GM12874 (cell line): ENCODE data around the gene LNX1.

ENCODE experiments used
- CTCF ChIP-seq: IDR thresholded peaks from 2 replicates; pipeline ENCODE4 v1.5.1; 2011; ENCODE audit warnings: low read depth, mild to moderate bottlenecking, control low read depth, low read length, moderate library complexity; ENCODE audit not compliant: insufficient read depth

The LNX1 gene

GRCh38 chr4:53499791-53500190 lies 91.5 kb downstream of the LNX1 start:
- TF ChIP-seq CTCF, result no peak

GRCh38 chr4:53498706-53499105 lies 92.6 kb downstream of the LNX1 start:
- no peak for TF ChIP-seq CTCF

GRCh38 chr4:53497487-53498244 lies 93.6 kb downstream of the LNX1 start:
- TF ChIP-seq CTCF, result no peak

DNA sequence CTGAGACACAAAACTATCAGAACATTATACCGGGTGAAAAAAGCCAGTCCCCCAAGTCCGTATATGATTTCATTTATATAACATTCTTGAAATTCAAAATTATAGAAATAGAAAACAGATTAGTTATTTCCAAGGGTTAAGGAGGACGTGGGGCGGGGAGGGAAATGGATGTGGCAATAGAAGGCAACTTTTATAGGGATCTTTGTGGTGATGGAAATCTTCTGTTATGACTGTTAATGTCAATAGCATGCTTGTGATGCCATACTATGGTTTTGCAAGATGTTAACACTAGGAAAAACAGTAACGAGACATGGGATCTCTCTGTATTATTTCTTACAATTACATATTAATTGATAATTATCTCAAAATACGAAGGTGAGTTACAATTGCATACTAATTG lies 96.4 kb downstream of the LNX1 start:
- no peak for TF ChIP-seq CTCF

DNA sequence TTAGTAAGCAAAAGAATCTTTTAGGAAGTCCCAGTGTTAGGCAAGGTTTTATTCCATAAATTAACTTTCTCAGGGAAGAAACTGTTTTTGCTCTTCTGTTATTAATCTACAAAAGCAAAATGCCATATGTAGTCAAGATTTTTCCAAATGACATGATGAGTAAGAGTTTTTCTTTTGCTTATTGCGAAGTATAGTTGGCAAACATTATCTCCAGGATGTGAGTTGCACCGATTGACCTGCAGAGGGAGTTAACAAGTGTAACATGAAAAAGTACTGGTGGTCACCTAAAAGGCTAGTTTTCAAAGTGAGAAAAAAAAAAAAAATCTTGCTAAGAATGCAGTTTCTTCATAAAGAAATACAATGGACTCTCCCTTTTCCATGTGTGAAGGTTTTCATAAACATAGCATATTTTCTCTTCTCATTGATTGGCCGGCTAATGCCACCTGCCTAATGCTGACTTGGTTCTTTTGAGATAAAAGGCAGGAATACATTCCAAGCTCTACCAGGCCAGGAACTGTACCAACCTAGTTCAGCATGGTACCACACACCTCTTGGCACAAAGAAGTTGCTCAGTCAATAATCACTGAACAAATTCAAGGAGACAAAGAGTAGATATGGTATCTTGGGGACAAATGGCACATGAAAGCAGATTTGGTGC lies 100.2 kb downstream of the LNX1 start:
- TF ChIP-seq CTCF, result peak; percentile 59

- TF ChIP-seq CTCF, result no peak
These were observed 100.9 kb downstream of the LNX1 start for GRCh38 chr4:53490161-53490956.

DNA sequence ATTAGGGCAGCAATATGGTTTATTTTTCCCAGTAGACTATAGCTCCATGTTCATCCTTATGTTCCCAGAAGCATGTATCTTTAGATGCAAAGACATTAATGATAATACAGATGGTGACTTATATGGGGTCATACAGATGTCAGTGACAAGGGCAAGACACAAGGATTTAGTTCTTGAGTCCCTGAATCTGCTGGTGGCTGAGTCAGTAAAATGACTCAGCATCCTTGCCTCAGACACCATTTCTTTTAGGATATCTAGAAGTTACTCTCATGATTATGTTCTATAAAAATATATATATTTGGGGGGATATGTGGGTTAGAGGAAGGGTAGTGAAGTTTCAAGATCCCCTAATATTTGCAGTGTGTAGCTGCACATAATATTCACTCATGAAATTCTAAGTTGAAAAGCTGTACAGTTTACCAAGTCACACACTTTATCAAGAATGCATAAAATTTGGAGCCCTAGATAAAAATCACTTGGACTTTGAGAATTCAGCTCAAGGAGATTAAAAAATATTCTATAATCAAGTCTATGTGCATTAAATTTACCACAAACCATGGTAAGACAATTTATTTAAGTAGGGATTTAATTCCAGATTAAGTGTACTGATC lies 101.9 kb downstream of the LNX1 start:
- no peak for TF ChIP-seq CTCF
